HepG2 (cell line): Measurements from ENCODE around the gene DNASE1. TPM values are rescaled to one million over a fixed set of nuclear protein-coding genes. Genes with fewer than 3 reads are reported as not detected.

Source experiments
- CBX5 ChIP-seq: sonication (generic); formaldehyde crosslinking; IDR thresholded peaks from 2 replicates; pipeline ENCODE4 v1.4.0; 2020; ENCODE audit warnings: missing genetic modification reagents, borderline replicate concordance
- CC2D1A ChIP-seq: sonication (generic); formaldehyde crosslinking; IDR thresholded peaks from 2 replicates; pipeline ENCODE4 v1.8.1; 2023; ENCODE audit warnings: mild to moderate bottlenecking, missing genetic modification reagents
- FLYWCH1 ChIP-seq: sonication (generic); formaldehyde crosslinking; IDR thresholded peaks from 2 replicates; pipeline ENCODE4 v1.8.1; 2023; ENCODE audit warnings: mild to moderate bottlenecking, missing genetic modification reagents
- GLI4 ChIP-seq: sonication (generic); formaldehyde crosslinking; IDR thresholded peaks from 2 replicates; pipeline ENCODE4 v1.5.1; 2020; ENCODE audit warnings: missing genetic modification reagents, mild to moderate bottlenecking, moderate library complexity, borderline replicate concordance
- HMGXB4 ChIP-seq, 2 experiments: sonication (generic) in 1 of 2; formaldehyde crosslinking in 1 of 2; IDR thresholded peaks; 2 replicates each; pipeline versions ENCODE4 v1.4.0 to v1.6.1; 2018 to 2020; ENCODE audit warnings: missing genetic modification reagents in 2 of 2, borderline replicate concordance in 1 of 2, low read depth in 1 of 2, mild to moderate bottlenecking in 1 of 2, missing biosample characterization in 1 of 2
- HNF1B ChIP-seq: sonication (generic); formaldehyde crosslinking; IDR thresholded peaks from 2 replicates; pipeline ENCODE4 v1.5.1; 2020; ENCODE audit warnings: mild to moderate bottlenecking, moderate library complexity, missing genetic modification reagents
- MAFG ChIP-seq: sonication (generic); formaldehyde crosslinking; IDR thresholded peaks from 2 replicates; pipeline ENCODE4 v1.5.1; 2020; ENCODE audit warnings: mild to moderate bottlenecking, missing genetic modification reagents
- POGZ ChIP-seq: sonication (generic); formaldehyde crosslinking; IDR thresholded peaks from 2 replicates; pipeline ENCODE4 v1.4.0; 2020; ENCODE audit warnings: mild to moderate bottlenecking, missing genetic modification reagents
- PRDM15 ChIP-seq: sonication (generic); formaldehyde crosslinking; IDR thresholded peaks from 2 replicates; pipeline ENCODE4 v1.4.0; 2020; ENCODE audit warnings: missing genetic modification reagents
- PRPF4 ChIP-seq: fragments of 200-400 bp; formaldehyde crosslinking; IDR thresholded peaks from 2 replicates; pipeline ENCODE4 v1.6.1; 2016; ENCODE audit warnings: low read length, low read depth; ENCODE audit not compliant: poor library complexity, severe bottlenecking
- SIN3A ChIP-seq: IDR thresholded peaks from 2 replicates; pipeline ENCODE4 v1.6.1; 2011; ENCODE audit warnings: low read depth, mild to moderate bottlenecking, control low read depth, low read length, borderline replicate concordance
- STAT6 ChIP-seq: sonication (generic); formaldehyde crosslinking; IDR thresholded peaks from 2 replicates; pipeline ENCODE4 v1.4.0; 2020; ENCODE audit warnings: missing genetic modification reagents, mild to moderate bottlenecking, borderline replicate concordance
- ZNF205 ChIP-seq: IDR thresholded peaks from 2 replicates; pipeline ENCODE4 v1.6.1; 2018; ENCODE audit warnings: missing biosample characterization, missing genetic modification reagents
- ZNF282 ChIP-seq: fragments of 450-650 bp; IDR thresholded peaks from 2 replicates; pipeline ENCODE4 v1.6.1; 2018; ENCODE audit not compliant: partially characterized antibody
- ZNF503 ChIP-seq: sonication (generic); formaldehyde crosslinking; IDR thresholded peaks from 2 replicates; pipeline ENCODE4 v1.4.0; 2020; ENCODE audit warnings: missing genetic modification reagents
- polyA plus RNA-seq, 8 experiments: library from polyadenylated mRNA; depleted of rRNA in 3 of 8; stranded (reverse) in 7 of 8; unstranded in 1 of 8; fragments of >200 nt; fragmentation: Illumina TruSeq in 4 of 8; extraction: Trizol in 4 of 8; gene quantifications; 2 replicates each; pipeline versions ENCODE4 v1.2.1 to v1.2.3, GENCODE V29; 2011 to 2016; ENCODE audit warnings: low read depth in 4 of 8, missing spikeins in 1 of 8, mixed read lengths in 1 of 8; ENCODE audit not compliant: insufficient read depth in 1 of 8
- total RNA-seq, 5 experiments: library from RNA; depleted of rRNA; stranded (reverse); fragments of >200 nt; fragmentation: Illumina TruSeq; extraction: Trizol; gene quantifications; 2 replicates each; pipeline ENCODE4 v1.2.3, GENCODE V29; 2016; ENCODE audit warnings: low read depth in 1 of 5

Gene DNASE1
- total and polyA plus RNA-seq, 2 of the 13 experiments (the other 11 are each of a cell fraction or from before 2014, with no cell fraction given): 7.1 to 11.1 TPM

GRCh38 chr16:3654249-3654991 is at the start of gene DNASE1 (continued):
- TF ChIP-seq HMGXB4 (CRISPR knock-in tag; IDR thresholded peaks at IDR 0.05; ENCODE audit: borderline replicate concordance in 1 of 2, low read depth in 1 of 2): peak; percentile 59; a peak in 2 of 4 replicates
- no peak for TF ChIP-seq STAT6 (CRISPR knock-in tag)
- peak; percentile 65; the same call in 1 of the 2 replicates for TF ChIP-seq POGZ
- TF ChIP-seq SIN3A: no peak
- no peak for TF ChIP-seq PRDM15 (CRISPR knock-in tag)
- TF ChIP-seq GLI4 (CRISPR knock-in tag): no peak
- no peak for TF ChIP-seq PRPF4
- TF ChIP-seq MAFG (CRISPR knock-in tag): no peak
- no peak for TF ChIP-seq CC2D1A (CRISPR knock-in tag)
- no peak for TF ChIP-seq ZNF282
- peak; percentile 65; the same call in 1 of the 2 replicates for TF ChIP-seq HNF1B
- no peak for TF ChIP-seq FLYWCH1 (CRISPR knock-in tag)
- TF ChIP-seq ZNF205 (CRISPR knock-in tag): no peak
- TF ChIP-seq CBX5 (CRISPR knock-in tag): 0 out of 2 replicates have a peak, but pooled peaks have one; percentile 55
- TF ChIP-seq ZNF503 (CRISPR knock-in tag): no peak
